Stimulated activated naive CD8-positive, alpha-beta T cell treated with anti-CD3 and anti-CD28 coated beads, Interleukin-15, Interleukin-2, amounts not matched to agents 100 ng/mL and 50 ng/mL, for 24 hours (primary cell): ENCODE measurements around the gene HAUS8.
A peak's percentile ranks its signal among the peaks of the same experiment; 100 is the strongest.
"Not testable (repeated sequence)": the region's sequence is repeated elsewhere in the genome, so short reads cannot be mapped to it uniquely, and the experiment has no call there.

Experiments used
- H3K27ac Mint-ChIP-seq: one replicate; pipeline ENCODE4 v1.8.0; 2021; ENCODE audit warnings: mild to moderate bottlenecking, mixed read lengths
- H3K27me3 Mint-ChIP-seq: one replicate; pipeline ENCODE4 v1.8.0; 2021; ENCODE audit warnings: mixed read lengths
- H3K36me3 Mint-ChIP-seq: one replicate; pipeline ENCODE4 v1.8.0; 2021; ENCODE audit warnings: low read depth, mixed read lengths
- H3K4me1 Mint-ChIP-seq: one replicate; pipeline ENCODE4 v1.8.0; 2021; ENCODE audit warnings: low read depth, mixed read lengths
- H3K4me3 Mint-ChIP-seq: one replicate; pipeline ENCODE4 v1.8.0; 2021; ENCODE audit warnings: mild to moderate bottlenecking, mixed read lengths
- H3K9me3 Mint-ChIP-seq: one replicate; pipeline ENCODE4 v1.8.0; 2021; ENCODE audit warnings: mixed read lengths

Gene HAUS8

GRCh38 chr19:17043744-17044143 lies 31.5 kb downstream of the HAUS8 start:
- H3K36me3 Mint-ChIP-seq: peaks cover 4% of the 10 kb centered on the region
- H3K9me3 Mint-ChIP-seq: no peaks in the 10 kb centered on the region
- H3K4me3 Mint-ChIP-seq: no peak overlapping the region
- no peak overlapping the region for H3K27ac Mint-ChIP-seq
- no peaks in the 10 kb centered on the region for H3K4me1 Mint-ChIP-seq
- H3K27me3 Mint-ChIP-seq: peaks cover 5% of the 10 kb centered on the region

GRCh38 chr19:17041976-17042375 lies 33.3 kb downstream of the HAUS8 start:
- H3K27me3 Mint-ChIP-seq: peaks cover 5% of the 10 kb centered on the region
- H3K4me3 Mint-ChIP-seq: no peak overlapping the region
- no peaks in the 10 kb centered on the region for H3K9me3 Mint-ChIP-seq
- H3K36me3 Mint-ChIP-seq: no peaks in the 10 kb centered on the region
- no peaks in the 10 kb centered on the region for H3K4me1 Mint-ChIP-seq
- no peak overlapping the region for H3K27ac Mint-ChIP-seq

GRCh38 chr19:17037966-17038500 lies 37.2 kb downstream of the HAUS8 start:
- Mint-ChIP-seq H3K36me3 (no peaks in the 10 kb centered on the region), H3K27ac (no peak overlapping the region), H3K4me1 (no peaks in the 10 kb centered on the region), H3K4me3 (no peak overlapping the region), H3K9me3 (no peaks in the 10 kb centered on the region), H3K27me3 (peaks cover 12% of the 10 kb centered on the region)

- Mint-ChIP-seq H3K4me3 (no peak overlapping the region), H3K36me3 (no peaks in the 10 kb centered on the region), H3K9me3 (no peaks in the 10 kb centered on the region), H3K27ac (no peak overlapping the region), H3K4me1 (no peaks in the 10 kb centered on the region), H3K27me3 (peaks cover 12% of the 10 kb centered on the region)
Measured at GRCh38 chr19:17037184-17037583, 38.1 kb downstream of the HAUS8 start.

GRCh38 chr19:17036640-17037039 lies 38.6 kb downstream of the HAUS8 start:
- no peaks in the 10 kb centered on the region for H3K4me1 Mint-ChIP-seq
- H3K4me3 Mint-ChIP-seq: no peak overlapping the region
- H3K9me3 Mint-ChIP-seq: no peaks in the 10 kb centered on the region
- H3K27ac Mint-ChIP-seq: no peak overlapping the region
- no peaks in the 10 kb centered on the region for H3K36me3 Mint-ChIP-seq
- peaks cover 12% of the 10 kb centered on the region for H3K27me3 Mint-ChIP-seq

GRCh38 chr19:17035842-17036424 lies 39.3 kb downstream of the HAUS8 start:
- Mint-ChIP-seq H3K27me3 (peaks cover 11% of the 10 kb centered on the region), H3K4me3 (no peak overlapping the region), H3K36me3 (no peaks in the 10 kb centered on the region), H3K4me1 (no peaks in the 10 kb centered on the region), H3K9me3 (no peaks in the 10 kb centered on the region), H3K27ac (no peak overlapping the region)

GRCh38 chr19:17031741-17032140 lies 43.5 kb downstream of the HAUS8 start:
- no peak overlapping the region for H3K4me3 Mint-ChIP-seq
- no peaks in the 10 kb centered on the region for H3K36me3 Mint-ChIP-seq
- no peak overlapping the region for H3K27ac Mint-ChIP-seq
- H3K27me3 Mint-ChIP-seq: peaks cover 23% of the 10 kb centered on the region
- no peaks in the 10 kb centered on the region for H3K9me3 Mint-ChIP-seq
- peaks cover 4% of the 10 kb centered on the region for H3K4me1 Mint-ChIP-seq

- Mint-ChIP-seq H3K4me1 (peaks cover 11% of the 10 kb centered on the region), H3K4me3 (no peak overlapping the region), H3K36me3 (peaks cover 7% of the 10 kb centered on the region), H3K9me3 (peaks cover 10% of the 10 kb centered on the region), H3K27ac (no peak overlapping the region), H3K27me3 (peaks cover 29% of the 10 kb centered on the region)
Measured at GRCh38 chr19:17027535-17027975, 47.7 kb downstream of the HAUS8 start.

GRCh38 chr19:17026706-17027534 lies 48.3 kb downstream of the HAUS8 start, which contains the start of gene CPAMD8:
TSS of gene CPAMD8 (minus strand) at chr19:17026810. CDS start at chr19:17026642, 168 bp downstream.
- H3K4me3 Mint-ChIP-seq: peak within 1 kb of the TSS; percentile 70

GRCh38 chr19:17025991-17026658 lies 49.1 kb downstream of the HAUS8 start:
- no peak overlapping the region for H3K27ac Mint-ChIP-seq
- H3K27me3 Mint-ChIP-seq: peaks cover 29% of the 10 kb centered on the region
- peaks cover 10% of the 10 kb centered on the region for H3K9me3 Mint-ChIP-seq
- H3K4me3 Mint-ChIP-seq: peak overlapping the region; percentile 70
- peaks cover 11% of the 10 kb centered on the region for H3K4me1 Mint-ChIP-seq
- H3K36me3 Mint-ChIP-seq: peaks cover 7% of the 10 kb centered on the region

More at GRCh38 chr19:17026706-17027534, 48.3 kb downstream of the HAUS8 start, which contains the start of gene CPAMD8:
- no peak within 1 kb of the TSS for H3K27ac Mint-ChIP-seq
- peaks cover 29% of the 10 kb centered on the region for H3K27me3 Mint-ChIP-seq
- peaks cover 7% of the 10 kb centered on the region for H3K36me3 Mint-ChIP-seq
- peaks cover 11% of the 10 kb centered on the region for H3K4me1 Mint-ChIP-seq
- peaks cover 10% of the 10 kb centered on the region for H3K9me3 Mint-ChIP-seq

- no peak overlapping the region for H3K4me3 Mint-ChIP-seq
- peaks cover 29% of the 10 kb centered on the region for H3K27me3 Mint-ChIP-seq
- H3K36me3 Mint-ChIP-seq: peaks cover 7% of the 10 kb centered on the region
- peaks cover 10% of the 10 kb centered on the region for H3K9me3 Mint-ChIP-seq
- H3K27ac Mint-ChIP-seq: no peak overlapping the region
- peaks cover 11% of the 10 kb centered on the region for H3K4me1 Mint-ChIP-seq
Measured at GRCh38 chr19:17025361-17025760, 49.9 kb downstream of the HAUS8 start.

- H3K27me3 Mint-ChIP-seq: peaks cover 29% of the 10 kb centered on the region
- H3K27ac Mint-ChIP-seq, H3K36me3 Mint-ChIP-seq, H3K9me3 Mint-ChIP-seq, H3K4me3 Mint-ChIP-seq: not testable (repeated sequence)
- peaks cover 11% of the 10 kb centered on the region for H3K4me1 Mint-ChIP-seq
Measured at GRCh38 chr19:17024941-17025340, 50.3 kb downstream of the HAUS8 start.

- H3K27ac Mint-ChIP-seq: no peak overlapping the region
- peaks cover 11% of the 10 kb centered on the region for H3K4me1 Mint-ChIP-seq
- H3K9me3 Mint-ChIP-seq: peaks cover 10% of the 10 kb centered on the region
- peaks cover 24% of the 10 kb centered on the region for H3K27me3 Mint-ChIP-seq
- H3K36me3 Mint-ChIP-seq: peaks cover 7% of the 10 kb centered on the region
- H3K4me3 Mint-ChIP-seq: no peak overlapping the region
Measured at GRCh38 chr19:17023805-17024204, 51.4 kb downstream of the HAUS8 start.

- Mint-ChIP-seq H3K9me3 (peaks cover 10% of the 10 kb centered on the region), H3K27ac (no peak overlapping the region), H3K36me3 (peaks cover 7% of the 10 kb centered on the region), H3K4me3 (no peak overlapping the region), H3K27me3 (peaks cover 13% of the 10 kb centered on the region), H3K4me1 (peaks cover 7% of the 10 kb centered on the region)
Measured at GRCh38 chr19:17022738-17023137, 52.5 kb downstream of the HAUS8 start.
